HG03442 (cell line): ENCODE measurements around the gene AFAP1L2.
"Not testable (repeated sequence)": the region's sequence is repeated elsewhere in the genome, so short reads cannot be mapped to it uniquely, and the experiment has no call there.

Experiments used
- ATAC-seq: cut with Tn5 transposase; IDR thresholded peaks from one replicate; pipeline ENCODE4 v1.9.1; 2021; ENCODE audit warnings: mild to moderate bottlenecking, moderate library complexity; ENCODE audit not compliant: unreplicated experiment

The AFAP1L2 gene

GRCh38 chr10:114340816-114341215 lies 63.5 kb downstream of the AFAP1L2 start:
- ATAC-seq: no peak

- peak; percentile 70 for ATAC-seq
Observed at GRCh38 chr10:114337510-114338462, 66.5 kb downstream of the AFAP1L2 start.

DNA sequence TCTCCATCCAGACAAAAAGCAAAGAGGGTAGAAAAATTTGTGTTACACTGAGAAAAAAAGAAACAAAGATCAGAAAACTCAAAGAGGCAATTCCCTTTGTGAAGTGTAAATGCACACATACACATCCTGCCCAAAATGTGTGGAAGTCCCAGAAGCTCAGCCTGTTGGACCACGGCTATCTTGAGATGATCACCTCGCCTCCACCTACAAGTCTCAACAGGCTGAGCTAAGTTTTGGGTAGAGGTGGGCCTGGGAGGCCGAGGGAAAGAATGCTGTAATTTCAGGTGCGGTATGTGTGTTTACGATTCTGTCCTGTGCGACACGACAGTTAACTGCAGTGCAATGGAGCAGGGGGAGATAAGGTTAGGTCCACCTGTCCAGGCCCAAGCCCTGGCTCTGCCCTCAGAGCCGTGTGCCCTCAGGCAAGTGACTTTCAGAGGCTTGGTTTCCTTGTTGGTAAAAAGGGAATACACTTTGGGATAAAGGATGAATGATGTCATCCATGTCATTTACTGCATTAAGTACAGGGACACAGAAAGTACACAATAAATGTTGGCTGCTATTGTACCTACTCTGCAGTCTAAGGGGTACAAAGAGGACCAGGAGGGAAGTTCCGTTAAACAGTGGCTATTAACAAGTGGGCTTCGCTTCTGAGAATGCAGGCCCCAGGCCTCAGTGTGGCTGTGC lies 67.3 kb downstream of the AFAP1L2 start:
- ATAC-seq: no peak

DNA sequence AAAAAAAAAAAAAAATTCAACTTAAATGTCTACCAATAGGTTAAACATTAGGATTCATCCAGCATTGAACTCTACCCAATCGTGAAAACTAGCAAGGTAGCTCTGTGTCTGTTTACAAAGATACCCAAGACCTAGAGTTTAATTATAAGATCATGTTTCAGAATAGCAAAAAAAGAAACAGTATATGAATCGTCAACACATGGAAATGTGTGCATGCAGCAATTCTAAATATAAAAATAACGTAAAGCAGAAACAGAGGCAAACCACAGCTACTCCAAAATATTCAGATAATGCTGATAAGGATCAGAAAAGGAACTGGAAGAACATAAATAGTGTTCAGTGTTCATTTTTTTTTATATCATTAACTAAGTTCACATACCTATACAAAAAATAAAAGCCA lies 68.7 kb downstream of the AFAP1L2 start:
- no peak for ATAC-seq

GRCh38 chr10:114334301-114334700 lies 70.0 kb downstream of the AFAP1L2 start:
- ATAC-seq: no peak

DNA sequence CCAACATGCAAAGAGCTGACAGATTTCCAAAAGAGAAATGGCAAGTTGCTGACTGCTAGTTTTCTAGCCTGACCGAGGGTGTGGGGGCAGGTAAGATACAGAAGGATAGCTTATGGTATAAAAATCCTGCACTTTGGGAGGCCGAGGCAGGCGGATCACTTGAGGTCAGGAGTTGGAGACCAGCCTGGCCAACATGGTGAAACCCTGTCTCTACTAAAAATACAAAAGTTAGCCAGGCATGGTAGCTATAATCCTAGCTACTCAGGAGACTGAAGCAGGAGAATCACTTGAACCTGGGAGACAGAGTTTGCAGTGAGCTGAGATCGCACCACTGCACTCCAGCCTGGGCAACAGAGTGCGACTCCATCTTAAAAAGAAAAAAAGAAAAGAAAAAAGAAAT lies 70.9 kb downstream of the AFAP1L2 start:
- ATAC-seq: not testable (repeated sequence)

DNA sequence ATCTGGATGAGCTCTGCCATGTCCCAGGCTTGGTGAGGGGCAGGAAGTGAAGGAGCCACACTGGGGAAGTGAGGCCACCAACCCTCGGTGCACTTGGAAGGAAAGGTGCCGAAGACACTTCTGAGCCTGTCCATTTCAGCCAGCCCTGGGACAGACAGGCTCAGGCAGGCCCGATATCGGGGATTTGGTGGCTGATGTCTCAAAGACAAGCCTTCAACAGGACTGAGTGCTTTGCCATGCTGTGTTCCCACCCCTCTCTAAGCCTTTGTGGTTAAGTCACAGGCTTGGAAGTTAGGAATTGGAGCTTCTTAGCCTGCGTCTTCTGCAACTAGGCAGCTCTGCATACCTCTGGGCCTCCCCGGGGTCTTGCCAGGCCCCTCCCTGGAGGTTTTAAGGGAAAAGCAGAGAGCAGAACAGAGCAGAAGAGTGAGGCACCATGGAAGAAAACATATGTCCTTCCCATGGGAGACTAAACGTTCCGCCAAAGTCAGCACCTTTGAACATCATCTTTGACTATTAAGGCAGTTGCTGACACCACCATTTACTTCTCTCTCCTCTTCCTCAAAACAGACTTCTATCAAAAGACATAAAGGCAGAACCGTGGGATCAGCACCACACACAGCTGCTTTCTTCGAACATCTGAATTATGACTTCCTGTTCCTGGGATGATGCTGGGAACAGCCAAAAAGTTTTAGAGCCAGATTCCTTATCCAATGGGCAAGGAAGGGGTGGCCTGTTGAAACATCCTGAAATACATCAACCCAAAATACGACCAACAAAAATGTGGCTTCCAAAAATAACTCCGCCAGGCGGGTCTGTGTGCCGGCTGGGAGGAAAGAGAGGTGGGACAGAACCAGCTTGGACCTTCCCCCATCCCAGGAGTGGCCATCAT lies 71.8 kb downstream of the AFAP1L2 start:
- no peak for ATAC-seq

DNA sequence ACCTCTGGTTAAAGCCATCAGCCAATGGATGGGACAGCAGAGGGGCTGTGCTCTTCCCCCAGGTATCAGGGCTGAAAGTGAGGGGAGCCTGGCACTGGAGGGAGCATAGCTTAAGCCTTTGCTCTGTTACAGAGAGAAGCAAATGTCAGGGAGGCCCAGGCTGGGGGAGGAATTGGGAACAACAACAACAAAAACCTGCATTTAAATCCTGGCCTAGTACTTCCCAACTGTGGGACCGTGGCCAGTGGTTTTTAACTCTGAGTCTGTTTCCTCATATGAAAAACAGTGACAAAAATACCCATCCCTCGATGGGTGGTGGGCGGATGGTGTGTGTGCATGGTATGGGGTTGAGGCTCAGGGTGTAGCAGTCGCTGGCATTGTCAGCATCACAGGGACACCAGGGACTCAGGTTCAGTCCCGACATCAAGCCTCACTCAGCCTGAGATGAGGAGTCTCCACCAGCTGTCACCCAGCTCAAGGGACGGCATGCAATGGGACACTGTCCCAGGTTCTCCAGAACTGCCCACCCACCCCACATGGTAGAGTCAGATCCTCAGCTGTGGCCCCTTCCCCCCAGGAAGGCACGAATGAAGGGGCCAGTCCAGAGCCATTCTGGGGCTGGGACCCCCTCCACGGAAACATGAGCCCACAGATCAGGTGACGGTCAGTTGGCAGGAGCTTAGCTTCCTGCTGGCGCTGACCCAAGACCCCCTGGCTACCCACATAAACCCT lies 74.5 kb downstream of the AFAP1L2 start:
- ATAC-seq: no peak

- ATAC-seq: no peak
Observed at GRCh38 chr10:114328874-114329273, 75.4 kb downstream of the AFAP1L2 start.

DNA sequence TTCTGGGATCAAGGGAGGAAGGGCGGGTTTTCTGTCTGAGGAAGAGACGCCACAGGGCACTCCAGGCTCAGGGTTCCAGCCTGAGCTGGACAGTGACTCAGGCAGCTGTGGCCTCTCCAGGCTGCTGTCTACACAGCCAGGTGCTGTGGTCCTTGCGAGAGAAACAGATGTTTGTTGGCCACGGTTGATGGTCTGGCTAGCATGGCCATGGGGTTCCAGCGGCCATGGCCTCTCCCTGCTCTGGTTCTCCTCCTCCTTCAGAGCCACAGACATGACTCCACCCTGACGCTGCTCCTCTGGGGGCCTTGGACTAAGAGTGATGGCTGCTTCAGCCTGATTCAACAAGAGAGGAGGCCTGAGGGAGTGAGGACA lies 75.9 kb downstream of the AFAP1L2 start:
- no peak for ATAC-seq

GRCh38 chr10:114327537-114328440 lies 76.5 kb downstream of the AFAP1L2 start:
- no peak for ATAC-seq

DNA sequence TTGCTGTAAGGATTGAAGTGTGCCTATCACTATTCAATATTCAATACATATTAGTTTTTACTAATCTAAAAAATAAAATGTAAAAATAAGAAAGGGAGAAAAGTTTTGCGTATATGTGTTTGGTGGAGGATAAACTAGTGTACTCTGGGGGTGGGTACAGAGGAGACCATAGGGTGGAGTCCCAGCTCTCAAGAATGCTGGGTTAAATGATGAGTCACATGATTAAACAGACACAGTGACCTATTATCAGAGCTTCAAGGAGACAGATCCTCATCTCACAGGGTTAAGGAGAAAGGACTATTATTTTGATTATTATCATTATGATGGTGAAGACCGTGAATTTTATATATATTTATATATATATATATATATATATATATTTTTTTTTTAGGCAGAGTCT lies 77.5 kb downstream of the AFAP1L2 start:
- no peak for ATAC-seq

- no peak for ATAC-seq
Observed at GRCh38 chr10:114323023-114323422, 81.3 kb downstream of the AFAP1L2 start.

DNA sequence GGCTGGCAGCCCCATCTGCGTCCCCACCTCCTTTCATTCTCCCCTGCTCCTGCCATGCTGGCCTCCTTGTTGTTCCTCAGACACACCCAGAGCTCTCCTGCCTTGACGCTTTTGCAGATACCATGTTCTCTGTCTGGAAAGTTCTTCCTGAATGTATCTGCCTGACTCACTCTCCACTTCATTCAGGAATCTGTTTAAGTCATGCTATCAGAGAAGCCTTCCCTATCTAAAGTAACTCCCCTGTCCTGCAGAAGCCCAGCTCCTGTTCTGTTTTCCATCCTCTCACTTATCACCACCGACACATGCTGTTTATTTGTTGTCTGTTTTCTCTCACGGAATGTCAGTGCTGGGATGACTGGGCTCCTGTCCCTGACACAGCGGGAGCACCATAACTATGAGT lies 82.0 kb downstream of the AFAP1L2 start:
- no peak for ATAC-seq

- no peak for ATAC-seq
Observed at GRCh38 chr10:114320249-114321116, 83.8 kb downstream of the AFAP1L2 start.

DNA sequence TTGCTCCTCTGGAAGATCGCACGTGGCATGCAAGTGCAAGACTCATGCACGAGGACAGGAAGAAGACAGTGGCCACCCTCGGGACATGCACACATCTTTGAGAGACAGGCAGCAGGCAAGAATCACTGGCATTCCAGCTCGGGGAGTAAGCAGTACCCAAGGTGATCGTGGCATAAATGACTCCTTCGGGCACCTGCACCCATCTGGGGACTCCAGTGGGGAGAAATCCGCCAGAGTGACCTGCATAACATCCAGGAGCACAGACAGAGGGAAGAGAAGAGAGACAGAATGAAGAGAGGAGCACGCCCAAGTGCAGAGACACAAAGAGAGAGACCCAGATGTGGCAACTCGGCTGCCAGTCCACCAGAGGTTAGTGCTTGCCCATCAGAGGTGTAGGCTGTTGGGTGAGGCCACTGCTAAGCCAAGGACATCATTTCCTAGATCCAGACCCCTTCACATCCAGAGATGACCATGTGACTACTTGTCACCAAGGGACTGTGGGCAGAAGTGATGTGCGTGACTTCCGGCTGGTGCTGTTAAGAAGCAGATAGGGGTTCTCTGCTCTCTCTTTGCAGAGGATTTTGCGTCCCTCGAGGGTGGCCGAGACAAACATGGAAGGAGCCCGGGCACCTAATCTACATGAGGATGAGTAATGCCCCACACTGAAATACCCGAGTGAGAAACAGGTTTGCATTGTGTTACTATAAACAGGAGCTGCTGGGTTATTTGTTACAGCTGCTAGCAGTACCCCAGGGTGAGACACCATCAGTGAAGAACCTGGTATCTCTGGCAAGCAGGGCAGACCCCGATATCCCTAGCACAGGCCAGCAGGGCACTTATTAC lies 84.7 kb downstream of the AFAP1L2 start:
- no peak for ATAC-seq

- no peak for ATAC-seq
Observed at GRCh38 chr10:114316744-114317143, 87.6 kb downstream of the AFAP1L2 start.
